Kidney (tissue), 22 donors: ENCODE measurements around the gene DTX3. TPM values are rescaled to one million over a fixed set of nuclear protein-coding genes. Genes with fewer than 3 reads are reported as not detected.
A peak's percentile ranks its signal among the peaks of the same experiment; 100 is the strongest.

Experiments
- DNase-seq, 5 donors: peaks; one replicate each; pipeline ENCODE4 v3.0.0-alpha.2; 2013 to 2020
- FAIRE-seq: peaks from 2 replicates; lab custom pipeline; 2012; peaks lifted over from hg19 to GRCh38; lab: Jason Lieb, UNC
- H3K27ac ChIP-seq, 2 donors: one replicate each; pipeline ENCODE4 v1.7.0; 2013; ENCODE audit warnings: low read depth in 2 of 2, low read length in 2 of 2, inconsistent platforms in 1 of 2
- H3K27me3 ChIP-seq: one replicate; pipeline ENCODE4 v1.7.1; 2013; ENCODE audit warnings: low read length, inconsistent platforms; ENCODE audit not compliant: control insufficient read depth, insufficient read depth
- H3K36me3 ChIP-seq, 3 donors: one replicate each; pipeline versions ENCODE4 v1.7.0 to v1.7.1; 2013; ENCODE audit warnings: low read length in 3 of 3, control low read depth in 1 of 3, inconsistent platforms in 1 of 3; ENCODE audit not compliant: insufficient read depth in 3 of 3, control insufficient read depth in 2 of 3
- H3K4me1 ChIP-seq, 3 donors: one replicate each; pipeline versions ENCODE4 v1.7.0 to v1.7.1; 2013; ENCODE audit warnings: low read length in 3 of 3, inconsistent platforms in 1 of 3, low read depth in 1 of 3; ENCODE audit not compliant: control insufficient read depth in 2 of 3, insufficient read depth in 2 of 3
- H3K4me3 ChIP-seq, 3 donors: one replicate each; pipeline versions ENCODE4 v1.7.0 to v1.8.1; 2013; ENCODE audit warnings: low read length in 3 of 3, control low read depth in 1 of 3, inconsistent platforms in 1 of 3
- H3K9ac ChIP-seq, 3 donors: one replicate each; pipeline versions ENCODE4 v1.7.0 to v1.7.1; 2013; ENCODE audit warnings: low read length in 3 of 3, control low read depth in 1 of 3, inconsistent platforms in 1 of 3
- H3K9me3 ChIP-seq, 3 donors: one replicate each; pipeline versions ENCODE4 v1.7.0 to v1.7.1; 2013; ENCODE audit warnings: low read length in 3 of 3, control low read depth in 1 of 3, inconsistent platforms in 1 of 3; ENCODE audit not compliant: control insufficient read depth in 2 of 3, insufficient read depth in 1 of 3
- intact Hi-C: fragments of 100-400 bp; cut with DNase I; formaldehyde crosslinking; loops from one replicate; pipeline ENCODE4 v1.11.1; 2022
- long read RNA-seq, 10 donors: library from polyadenylated mRNA in 1 of 10; unstranded in 1 of 10; transcript quantifications; one replicate each; pipeline ENCODE4 v2.0.0 and lab custom pipeline, GENCODE V29; 2021 to 2026
- polyA plus RNA-seq: library from polyadenylated mRNA; stranded (reverse); fragments of 350-450 nt; fragmentation: Illumina TruSeq; extraction: RNeasy Lipid Tissue Mini Kit (QIAGEN cat#74804); gene quantifications from one replicate; pipeline ENCODE4 v1.2.3, GENCODE V29; 2014; ENCODE audit warnings: low read depth, low replicate concordance; ENCODE audit not compliant: insufficient read depth
- total RNA-seq: library from RNA; stranded (reverse); fragmentation: NEBNext Ultra II Directional; extraction: Animal tissue kit (Norgen Biotek cat#: 25700); gene quantifications from one replicate; pipeline ENCODE4 v1.2.1, GENCODE V29; 2021
- TF ChIP-seq, protein P1 (sequence below): IDR thresholded peaks from 3 replicates; pipeline ENCODE4 v1.5.1; 2012; ENCODE audit warnings: mild to moderate bottlenecking, moderate library complexity, borderline replicate concordance; ENCODE audit not compliant: insufficient read depth; ENCODE audit errors: extremely low read depth
- donor health status: control.
- donor health status: control.
- donor health status: control.
- donor health status: control.
- donor health status: control.
- donor health status: DM: yes; HTN: yes; CAD: no.
- donor health status: Normal renal cell carcinoma (clear cell type).

Gene DTX3, protein sequence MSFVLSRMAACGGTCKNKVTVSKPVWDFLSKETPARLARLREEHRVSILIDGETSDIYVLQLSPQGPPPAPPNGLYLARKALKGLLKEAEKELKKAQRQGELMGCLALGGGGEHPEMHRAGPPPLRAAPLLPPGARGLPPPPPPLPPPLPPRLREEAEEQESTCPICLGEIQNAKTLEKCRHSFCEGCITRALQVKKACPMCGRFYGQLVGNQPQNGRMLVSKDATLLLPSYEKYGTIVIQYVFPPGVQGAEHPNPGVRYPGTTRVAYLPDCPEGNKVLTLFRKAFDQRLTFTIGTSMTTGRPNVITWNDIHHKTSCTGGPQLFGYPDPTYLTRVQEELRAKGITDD
- 34.5 TPM for total RNA-seq
- polyA plus RNA-seq = 41.2 TPM
- long read RNA-seq, donor 1, partial matches to known transcripts = 0 of 6 reads
- long read RNA-seq, donor 1, other reads (novel, unspliced or antisense) = 0 of 6 reads
- long read RNA-seq, donor 2, partial matches to known transcripts = 0 of 6 reads
- long read RNA-seq, donor 2, other reads (novel, unspliced or antisense) = 0 of 6 reads
- long read RNA-seq, donor 3, partial matches to known transcripts = 5 of 9 reads
- long read RNA-seq, donor 3, other reads (novel, unspliced or antisense) = 0 of 9 reads
- long read RNA-seq, donor 4, transcript DTX3-201 (7 exons, 2,029 nt) = major isoform, 5 of 11 reads
- long read RNA-seq, donor 4, partial matches to known transcripts = 0 of 11 reads
- long read RNA-seq, donor 4, other reads (novel, unspliced or antisense) = 0 of 11 reads
- long read RNA-seq, donor 5 = 0 reads
- long read RNA-seq, donor 6, partial matches to known transcripts = 0 of 2 reads
- long read RNA-seq, donor 6, other reads (novel, unspliced or antisense) = 0 of 2 reads
- long read RNA-seq, donor 7, partial matches to known transcripts = 2 of 10 reads
- long read RNA-seq, donor 7, other reads (novel, unspliced or antisense) = 7 of 10 reads
- long read RNA-seq, donor 8, transcript DTX3-204 (6 exons, 2,067 nt) = major isoform, 5 of 22 reads
- long read RNA-seq, donor 8, partial matches to known transcripts = 16 of 22 reads
- long read RNA-seq, donor 8, other reads (novel, unspliced or antisense) = 0 of 22 reads
- long read RNA-seq, donor 9, partial matches to known transcripts = 0 of 3 reads
- long read RNA-seq, donor 9, other reads (novel, unspliced or antisense) = 0 of 3 reads
- long read RNA-seq, donor 10, transcript DTX3-201 (7 exons, 2,029 nt) = major isoform, 5 of 9 reads
- long read RNA-seq, donor 10, partial matches to known transcripts = 0 of 9 reads
- long read RNA-seq, donor 10, other reads (novel, unspliced or antisense) = 0 of 9 reads

- H3K27me3 ChIP-seq = no peaks in the 10 kb centered on the region
- peaks cover 0 to 6% (median 0%) of the 10 kb centered on the region in 3 donors for H3K4me1 ChIP-seq
- DNase-seq (peak in 3 of 5 donors; percentile 56 to 82 (median 78)), FAIRE-seq (no peak)
- no peaks in the 10 kb centered on the region for H3K9me3 ChIP-seq
- peak within 1 kb of the TSS; percentile 75 to 85 (median 82) for H3K4me3 ChIP-seq
- peak within 1 kb of the TSS; percentile 69 to 85 for H3K27ac ChIP-seq
- intact Hi-C loops = no loop called here
- peak within 1 kb of the TSS; percentile 72 to 88 (median 83) for H3K9ac ChIP-seq
- TF ChIP-seq, protein P1, sequence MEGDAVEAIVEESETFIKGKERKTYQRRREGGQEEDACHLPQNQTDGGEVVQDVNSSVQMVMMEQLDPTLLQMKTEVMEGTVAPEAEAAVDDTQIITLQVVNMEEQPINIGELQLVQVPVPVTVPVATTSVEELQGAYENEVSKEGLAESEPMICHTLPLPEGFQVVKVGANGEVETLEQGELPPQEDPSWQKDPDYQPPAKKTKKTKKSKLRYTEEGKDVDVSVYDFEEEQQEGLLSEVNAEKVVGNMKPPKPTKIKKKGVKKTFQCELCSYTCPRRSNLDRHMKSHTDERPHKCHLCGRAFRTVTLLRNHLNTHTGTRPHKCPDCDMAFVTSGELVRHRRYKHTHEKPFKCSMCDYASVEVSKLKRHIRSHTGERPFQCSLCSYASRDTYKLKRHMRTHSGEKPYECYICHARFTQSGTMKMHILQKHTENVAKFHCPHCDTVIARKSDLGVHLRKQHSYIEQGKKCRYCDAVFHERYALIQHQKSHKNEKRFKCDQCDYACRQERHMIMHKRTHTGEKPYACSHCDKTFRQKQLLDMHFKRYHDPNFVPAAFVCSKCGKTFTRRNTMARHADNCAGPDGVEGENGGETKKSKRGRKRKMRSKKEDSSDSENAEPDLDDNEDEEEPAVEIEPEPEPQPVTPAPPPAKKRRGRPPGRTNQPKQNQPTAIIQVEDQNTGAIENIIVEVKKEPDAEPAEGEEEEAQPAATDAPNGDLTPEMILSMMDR = no peak
- peaks cover 0 to 21% (median 4%) of the 10 kb centered on the region in 3 donors for H3K36me3 ChIP-seq
Measured at GRCh38 chr12:57604454-57604991, at the start of gene DTX3. Gene DTX3, plus strand, starts transcription at chr12:57604824. Its CDS starts 1,694 bp downstream, at chr12:57606518.

DNA sequence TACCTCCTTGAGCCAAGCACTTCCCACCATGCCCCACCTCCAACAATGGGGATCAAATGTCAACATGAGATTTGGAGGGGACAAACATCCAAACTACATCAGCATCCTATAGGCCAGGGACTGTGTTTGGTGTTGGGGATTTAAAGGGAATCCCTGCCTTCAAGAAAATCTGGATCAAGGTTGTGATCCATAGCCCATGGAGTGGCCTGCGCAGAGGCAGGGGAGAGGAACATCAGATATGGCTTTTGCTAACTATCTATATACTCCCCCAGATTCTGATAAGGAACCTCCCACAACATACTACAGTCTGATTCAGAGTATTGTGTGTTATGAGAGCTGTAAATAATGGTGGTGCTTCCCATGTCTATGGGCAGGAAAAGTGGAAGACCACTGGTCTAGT is 49.7 kb upstream of the DTX3 start:
- Histone ChIP-seq H3K4me3 (no peak overlapping the region), H3K36me3 (no peaks in the 10 kb centered on the region), H3K9ac (no peak overlapping the region), H3K9me3 (no peaks in the 10 kb centered on the region), H3K27me3 (peaks cover 2% of the 10 kb centered on the region), H3K4me1 (peaks cover 0 to 3% (median 0%) of the 10 kb centered on the region in 3 donors), H3K27ac (no peak overlapping the region)
- FAIRE-seq (no peak), DNase-seq (no peak)
- TF ChIP-seq, protein P1 = no peak
- intact Hi-C loops = no loop called here

DNA sequence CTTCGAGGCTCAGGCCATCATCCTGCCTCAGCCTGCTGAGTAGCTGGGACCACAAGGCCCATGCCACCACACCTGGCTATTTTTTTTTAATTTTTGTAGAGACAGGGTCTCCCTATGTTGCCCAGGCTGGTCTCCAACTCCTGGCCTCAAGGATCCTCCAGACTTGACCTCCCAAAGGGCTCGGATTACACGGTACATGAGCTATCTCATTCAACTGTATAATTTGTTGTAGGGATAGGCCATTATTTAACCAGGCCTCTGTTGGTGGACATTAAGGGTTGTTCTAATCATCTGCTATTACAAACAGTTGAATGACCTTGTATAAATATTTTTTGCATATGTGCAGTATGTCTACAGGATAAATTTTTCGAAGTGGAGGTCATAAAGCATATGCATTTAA is 45.8 kb upstream of the DTX3 start:
- intact Hi-C loops = no loop called here
- Histone ChIP-seq H3K36me3 (no peaks in the 10 kb centered on the region), H3K9ac (no peak overlapping the region), H3K27ac (no peak overlapping the region), H3K27me3 (peaks cover 2% of the 10 kb centered on the region), H3K9me3 (no peaks in the 10 kb centered on the region), H3K4me3 (no peak overlapping the region), H3K4me1 (no peaks in the 10 kb centered on the region)
- FAIRE-seq (no peak), DNase-seq (no peak)
- TF ChIP-seq, protein P1 = no peak
